Activated naive CD4-positive, alpha-beta T cell treated with anti-CD3 and anti-CD28 coated beads, Interleukin-2, amount 50 U/mL, for 72 hours (primary cell): ENCODE measurements around the gene FHIT. TPM values are rescaled to one million over a fixed set of nuclear protein-coding genes. Genes with fewer than 3 reads are reported as not detected.

Source experiments
- ATAC-seq, 2 donors: fragments of 150-1000 bp; cut with Tn5 transposase; 2 replicates each; pipeline ENCODE4 v1.10.0; 2021; ENCODE audit warnings: mild to moderate bottlenecking in 2 of 2, moderate library complexity in 2 of 2
- DNase-seq, 2 donors: peaks; one replicate each; pipeline ENCODE4 v3.0.0; 2021 to 2022; ENCODE audit warnings: low spot score in 2 of 2
- H3K27ac Mint-ChIP-seq, 2 donors: one replicate each; pipeline ENCODE4 v1.8.0; 2022; ENCODE audit warnings: mild to moderate bottlenecking in 2 of 2, mixed read lengths in 2 of 2
- H3K36me3 Mint-ChIP-seq, 2 donors: one replicate each; pipeline ENCODE4 v1.8.0; 2022; ENCODE audit warnings: mixed read lengths in 2 of 2
- H3K9me3 Mint-ChIP-seq, 2 donors: one replicate each; pipeline ENCODE4 v1.8.0; 2022; ENCODE audit warnings: mixed read lengths in 2 of 2
- total RNA-seq, 2 donors: library from RNA; stranded (reverse); gene quantifications; one replicate each; pipeline ENCODE4 v1.2.3, GENCODE V29; 2022

Gene FHIT
- total RNA-seq, 2 donors from 2014 or later = 21.3 to 37.0 TPM

GRCh38 chr3:60584250-60584649, 667.0 kb downstream of the FHIT start:
- no peak overlapping the region for H3K27ac Mint-ChIP-seq
- ATAC-seq (no peak), DNase-seq (no peak)
- H3K9me3 Mint-ChIP-seq = no peaks in the 10 kb centered on the region
- H3K36me3 Mint-ChIP-seq = no peaks in the 10 kb centered on the region

- DNase-seq (no peak), ATAC-seq (no peak)
- Mint-ChIP-seq H3K36me3 (no peaks in the 10 kb centered on the region), H3K9me3 (no peaks in the 10 kb centered on the region), H3K27ac (no peak overlapping the region)
Measured at GRCh38 chr3:60582288-60582687, 669.0 kb downstream of the FHIT start.

DNA sequence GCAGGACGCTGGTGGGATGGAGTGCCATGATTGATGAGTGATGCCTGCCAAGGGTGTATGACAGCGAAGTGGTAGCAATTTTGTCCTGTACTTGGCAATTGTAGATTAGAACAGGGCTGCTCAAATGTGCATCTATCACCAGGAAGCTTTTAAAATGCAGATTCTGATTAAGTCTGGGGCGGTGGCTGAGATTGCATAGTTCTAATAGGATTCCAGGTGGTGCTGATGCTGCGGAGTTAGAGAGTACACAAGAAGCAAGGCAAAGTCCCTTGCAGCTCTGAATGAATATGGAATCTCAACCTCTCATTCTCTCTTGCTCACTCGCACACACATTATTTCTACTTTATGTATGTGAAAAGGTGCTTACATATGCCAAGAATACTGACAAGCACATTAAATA, 670.4 kb downstream of the FHIT start:
- Mint-ChIP-seq H3K27ac (no peak overlapping the region), H3K9me3 (no peaks in the 10 kb centered on the region), H3K36me3 (no peaks in the 10 kb centered on the region)
- DNase-seq = no peak
- no peak for ATAC-seq

DNA sequence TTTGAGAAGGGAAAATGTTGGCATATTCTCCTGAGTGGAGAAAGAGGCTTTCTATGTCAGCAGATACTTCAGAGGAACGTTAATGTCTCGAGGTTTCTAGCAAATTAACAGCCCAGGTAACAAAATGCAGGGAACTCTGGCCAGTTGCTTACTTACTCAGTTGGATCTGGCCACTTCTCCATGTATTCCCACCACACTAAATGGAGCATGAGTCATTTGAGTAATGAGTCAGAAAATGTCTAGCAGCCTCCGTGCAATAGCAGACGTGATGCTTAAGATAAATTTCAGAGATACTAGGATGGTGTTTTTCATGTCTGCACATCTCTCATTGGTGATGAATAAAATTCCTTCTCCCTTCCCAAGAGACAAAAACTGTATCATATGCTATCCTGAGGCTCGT, 671.5 kb downstream of the FHIT start:
- DNase-seq (no peak), ATAC-seq (no peak)
- no peaks in the 10 kb centered on the region for H3K9me3 Mint-ChIP-seq
- no peaks in the 10 kb centered on the region for H3K36me3 Mint-ChIP-seq
- no peak overlapping the region for H3K27ac Mint-ChIP-seq

GRCh38 chr3:60578936-60579335, 672.3 kb downstream of the FHIT start:
- H3K36me3 Mint-ChIP-seq = no peaks in the 10 kb centered on the region

DNA sequence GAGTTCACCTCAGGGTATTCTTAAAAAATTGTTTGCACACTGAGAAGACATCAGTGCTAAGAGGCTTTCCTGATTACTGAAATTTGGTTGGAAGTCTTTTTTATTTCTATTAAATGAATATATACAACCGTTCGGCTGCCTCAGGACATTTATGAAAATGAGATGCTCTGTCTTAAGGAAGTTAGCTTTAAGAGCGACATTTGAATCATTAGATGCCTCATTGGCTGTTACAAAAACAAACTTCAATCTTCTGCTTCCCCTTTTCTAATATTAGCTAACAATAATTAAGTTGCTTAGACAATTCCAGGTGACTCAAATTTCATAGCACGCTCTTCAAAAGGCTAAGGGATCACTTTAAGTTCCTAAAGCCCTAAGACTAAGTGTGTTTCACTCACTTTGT, 673.7 kb downstream of the FHIT start:
- DNase-seq = no peak
- no peak overlapping the region for H3K27ac Mint-ChIP-seq
- no peaks in the 10 kb centered on the region for H3K9me3 Mint-ChIP-seq
- no peak for ATAC-seq
- no peaks in the 10 kb centered on the region for H3K36me3 Mint-ChIP-seq

More at GRCh38 chr3:60578936-60579335, 672.3 kb downstream of the FHIT start:
- H3K9me3 Mint-ChIP-seq = no peaks in the 10 kb centered on the region
- DNase-seq = no peak
- no peak overlapping the region for H3K27ac Mint-ChIP-seq
- no peak for ATAC-seq

- Mint-ChIP-seq H3K27ac (no peak overlapping the region), H3K36me3 (no peaks in the 10 kb centered on the region), H3K9me3 (no peaks in the 10 kb centered on the region)
- ATAC-seq (no peak), DNase-seq (no peak)
Measured at GRCh38 chr3:60575718-60576272, 675.5 kb downstream of the FHIT start.

GRCh38 chr3:60574046-60574769, 677.0 kb downstream of the FHIT start:
- DNase-seq (no peak), ATAC-seq (no peak)
- Mint-ChIP-seq H3K27ac (no peak overlapping the region), H3K36me3 (no peaks in the 10 kb centered on the region), H3K9me3 (no peaks in the 10 kb centered on the region)

- Mint-ChIP-seq H3K27ac (no peak overlapping the region), H3K36me3 (no peaks in the 10 kb centered on the region), H3K9me3 (no peaks in the 10 kb centered on the region)
- no peak for DNase-seq
- ATAC-seq = no peak
Measured at GRCh38 chr3:60573494-60573893, 677.8 kb downstream of the FHIT start.

- no peak for ATAC-seq
- Mint-ChIP-seq H3K27ac (no peak overlapping the region), H3K9me3 (peaks cover 0 to 6% of the 10 kb centered on the region in 2 donors), H3K36me3 (peaks cover 5% of the 10 kb centered on the region in 2 donors)
- no peak for DNase-seq
Measured at GRCh38 chr3:60571511-60571910, 679.7 kb downstream of the FHIT start.

- no peak for ATAC-seq
- no peak for DNase-seq
- Mint-ChIP-seq H3K36me3 (no peaks in the 10 kb centered on the region), H3K27ac (no peak overlapping the region), H3K9me3 (no peaks in the 10 kb centered on the region)
Measured at GRCh38 chr3:60557122-60557521, 694.1 kb downstream of the FHIT start.

DNA sequence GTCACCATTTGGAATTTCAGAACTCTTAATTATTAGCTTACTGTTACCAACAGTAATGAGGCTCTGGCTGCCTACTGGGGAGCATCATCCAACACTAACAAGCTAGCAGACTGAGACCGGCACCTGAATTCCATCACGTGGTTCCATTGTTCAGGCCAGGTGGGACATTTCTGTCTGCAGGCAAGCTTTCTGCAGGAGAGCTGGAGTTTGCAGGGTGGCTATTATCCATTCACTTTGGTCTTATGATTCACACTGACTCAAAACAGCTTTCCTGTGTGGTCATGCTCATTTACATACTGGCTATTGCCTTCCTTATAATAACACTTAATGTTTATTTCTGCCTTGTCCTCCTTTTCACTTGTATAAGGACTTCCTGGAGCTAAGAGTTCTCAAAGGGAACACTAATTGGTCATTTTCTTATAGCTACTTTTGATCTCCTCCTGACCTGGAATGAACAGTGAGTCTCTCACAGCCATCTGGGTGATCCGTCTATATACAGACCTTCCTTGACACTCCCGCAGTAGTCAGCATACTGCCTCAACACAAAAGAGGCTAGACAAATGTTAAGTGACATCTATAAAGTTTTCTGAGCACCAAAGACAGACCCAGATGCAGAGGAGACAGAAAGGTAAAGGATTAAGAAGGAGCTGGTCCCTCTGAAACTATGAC, 695.4 kb downstream of the FHIT start:
- peaks cover 0 to 4% of the 10 kb centered on the region in 2 donors for H3K36me3 Mint-ChIP-seq
- H3K27ac Mint-ChIP-seq = peak overlapping the region in 1 of 2 donors; percentile 38
- peaks cover 0 to 4% of the 10 kb centered on the region in 2 donors for H3K9me3 Mint-ChIP-seq
- peak; percentile 59 to 68 for ATAC-seq
- no peak for DNase-seq

DNA sequence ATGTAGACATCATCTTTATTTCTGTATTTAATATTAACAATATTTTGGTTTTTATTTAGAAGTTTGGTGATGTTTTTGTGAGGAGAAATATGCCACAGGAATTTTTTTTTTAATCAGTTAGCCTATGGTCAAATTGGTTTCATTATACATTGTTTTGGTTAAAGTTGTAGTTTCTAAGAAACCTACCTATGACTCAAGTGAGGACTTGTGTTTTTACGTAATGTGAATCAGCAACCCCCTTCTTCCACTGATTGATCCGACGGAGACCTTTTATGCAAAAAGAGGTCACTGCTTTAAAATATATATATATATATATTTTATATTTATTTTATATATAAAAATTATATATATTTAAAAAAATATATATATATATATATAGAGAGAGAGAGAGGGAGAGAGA, 698.1 kb downstream of the FHIT start:
- H3K9me3 Mint-ChIP-seq = peaks cover 0 to 6% of the 10 kb centered on the region in 2 donors
- H3K36me3 Mint-ChIP-seq = peaks cover 0 to 6% of the 10 kb centered on the region in 2 donors
- DNase-seq (no peak), ATAC-seq (peak in 1 of 2 donors; percentile 55)
- H3K27ac Mint-ChIP-seq = no peak overlapping the region

- peaks cover 0 to 6% of the 10 kb centered on the region in 2 donors for H3K9me3 Mint-ChIP-seq
- peaks cover 0 to 6% of the 10 kb centered on the region in 2 donors for H3K36me3 Mint-ChIP-seq
- no peak for DNase-seq
- no peak for ATAC-seq
- H3K27ac Mint-ChIP-seq = no peak overlapping the region
Measured at GRCh38 chr3:60552581-60552980, 698.7 kb downstream of the FHIT start.

- no peak overlapping the region for H3K27ac Mint-ChIP-seq
- peak in 1 of 2 donors; percentile 76 for ATAC-seq
- no peak for DNase-seq
- H3K9me3 Mint-ChIP-seq = peaks cover 0 to 6% of the 10 kb centered on the region in 2 donors
- peaks cover 0 to 6% of the 10 kb centered on the region in 2 donors for H3K36me3 Mint-ChIP-seq
Measured at GRCh38 chr3:60551455-60552209, 699.6 kb downstream of the FHIT start.

DNA sequence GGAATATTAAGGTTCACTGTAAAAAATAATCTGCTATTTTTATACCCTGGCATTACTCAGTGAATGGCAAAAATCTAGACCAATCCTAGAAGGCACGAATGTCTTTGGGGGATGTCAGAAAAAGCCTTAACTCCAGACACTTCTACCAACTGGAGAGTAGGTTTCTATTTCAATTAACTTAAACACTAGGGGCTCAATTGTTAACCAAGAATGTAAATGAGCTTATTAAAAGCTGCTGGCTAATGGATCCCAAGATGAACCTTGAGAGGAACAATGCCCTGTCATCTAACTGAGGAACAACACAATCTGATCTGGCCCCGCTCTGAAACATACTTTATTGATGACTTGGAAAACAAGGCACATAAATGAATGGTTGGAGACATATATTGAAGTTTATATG, 701.4 kb downstream of the FHIT start:
- H3K36me3 Mint-ChIP-seq = peaks cover 0 to 6% of the 10 kb centered on the region in 2 donors
- no peak for ATAC-seq
- DNase-seq = no peak
- H3K9me3 Mint-ChIP-seq = peaks cover 0 to 6% of the 10 kb centered on the region in 2 donors
- H3K27ac Mint-ChIP-seq = no peak overlapping the region

GRCh38 chr3:60542995-60543394, 708.3 kb downstream of the FHIT start:
- Mint-ChIP-seq H3K36me3 (no peaks in the 10 kb centered on the region), H3K9me3 (peaks cover 0 to 1% of the 10 kb centered on the region in 2 donors), H3K27ac (no peak overlapping the region)
- DNase-seq (no peak), ATAC-seq (no peak)
